Testis (tissue), 2 donors: ENCODE results near the gene ATF5.

ENCODE experiments used
- CTCF ChIP-seq, 3 experiments: fragments of 450-650 bp in 2 of 3; fragments of 200-600 bp in 1 of 3; sonication (generic) in 1 of 3; IDR thresholded peaks; one replicate each; pipeline ENCODE4 v1.5.1; 2016 to 2019; ENCODE audit warnings: antibody characterized with exemption in 3 of 3, mild to moderate bottlenecking in 2 of 3, moderate library complexity in 1 of 3
- POLR2A ChIP-seq: fragments of 450-650 bp; IDR thresholded peaks from one replicate; pipeline ENCODE4 v1.6.1; 2017; ENCODE audit warnings: antibody characterized with exemption, mild to moderate bottlenecking, moderate library complexity

- TF ChIP-seq POLR2A = no peak
- no peak for TF ChIP-seq CTCF (IDR thresholded peaks at IDR 0.05)
Measured at GRCh38 chr19:49946415-49946814, 17.4 kb downstream of the ATF5 start.
